ENCODE data around the gene KCNJ6. TPM values are rescaled to one million over a fixed set of nuclear protein-coding genes. Genes with fewer than 3 reads are reported as not detected.
A peak's percentile ranks its signal among the peaks of the same experiment; 100 is the strongest.

The KCNJ6 gene
- total and polyA plus RNA-seq, 10 of the 15 experiments (the other 5 are each of a cell fraction or from before 2014, with no cell fraction given) = 0.03 to 0.07 (median 0.04) TPM; not detected in 7

DNA sequence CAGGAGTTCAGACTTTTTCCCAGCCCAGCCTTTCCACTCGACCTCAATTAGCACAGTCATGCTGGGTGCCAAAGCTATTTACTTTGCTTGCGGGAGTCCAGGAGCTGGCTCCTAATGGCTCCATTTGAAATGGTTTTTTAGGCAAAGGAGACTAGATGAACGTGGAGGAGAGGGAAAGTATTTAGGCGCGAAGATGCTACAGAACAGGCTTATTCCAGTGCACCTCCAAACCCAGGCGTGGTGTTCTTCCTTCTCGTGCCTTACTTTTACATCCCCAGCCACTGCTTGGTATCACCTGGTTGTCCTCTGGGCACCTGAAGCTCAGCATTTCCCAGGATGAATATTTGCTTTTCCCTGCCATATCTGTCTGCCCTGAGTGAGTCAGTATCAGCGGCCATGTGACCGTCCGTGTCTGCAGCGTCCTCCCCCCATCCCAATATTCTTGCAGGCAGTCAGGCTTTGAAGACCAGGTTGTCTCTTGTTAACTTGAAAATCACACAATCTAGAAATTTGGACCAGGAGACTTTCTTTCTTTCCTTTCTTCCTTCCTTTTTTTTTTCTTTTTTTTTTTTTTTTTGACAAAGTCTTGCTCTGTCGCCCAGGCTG is 351.2 kb downstream of the KCNJ6 start (continued):
- no peak for TF ChIP-seq ZZZ3 (IDR thresholded peaks at IDR 0.05; ENCODE audit: control insufficient read depth, insufficient read length, low read depth)

DNA sequence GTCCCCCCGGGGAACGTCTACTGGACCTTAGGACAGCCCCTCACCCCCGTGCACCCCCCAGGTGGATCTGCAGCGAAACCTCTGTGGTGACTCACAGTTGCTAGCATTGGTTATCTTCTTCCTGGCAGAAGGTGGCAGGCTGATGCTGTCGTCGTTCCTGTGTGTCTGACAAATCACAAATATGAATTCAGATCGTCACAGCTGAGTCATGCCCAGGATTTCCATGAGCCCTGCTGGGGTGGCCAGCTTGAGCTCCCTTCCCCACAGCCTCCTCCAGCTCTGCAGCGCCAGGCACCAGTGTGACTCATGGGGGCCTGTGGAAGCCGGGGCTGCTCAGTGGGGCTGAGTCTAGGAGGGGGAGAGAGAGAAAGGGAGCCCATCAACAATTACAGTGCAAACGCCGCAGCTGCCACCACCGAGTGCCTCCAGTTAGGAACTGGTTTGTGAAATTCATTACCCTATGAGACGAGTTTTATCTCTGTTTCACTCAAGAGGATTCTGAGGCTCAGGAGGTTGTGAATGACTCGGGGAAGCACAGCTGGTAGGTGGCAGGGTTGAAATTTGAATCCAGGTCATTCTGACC is 351.8 kb downstream of the KCNJ6 start:
- Histone ChIP-seq H2AFZ (ENCODE audit: control insufficient read depth, low read depth, low read length) (peak overlapping the region; percentile 92), H3K27me3 (replicated peaks in 1 of 2; ENCODE audit: control insufficient read depth in 2 of 2, insufficient read depth in 2 of 2, low read length in 1 of 2) (no peaks in the 10 kb centered on the region), H3K9me3 (replicated peaks; ENCODE audit: control insufficient read depth, insufficient read depth, low read length) (no peaks in the 10 kb centered on the region; the same call in 2 of the 3 replicates), H3K9ac (ENCODE audit: control insufficient read depth, insufficient read depth, low read length) (peak overlapping the region; percentile 71), H3K4me2 (ENCODE audit: control insufficient read depth, insufficient read depth) (peak overlapping the region; percentile 86), H3K79me2 (ENCODE audit: control insufficient read depth, insufficient read depth, low read length) (peaks cover 6% of the 10 kb centered on the region; the same call in 1 of the 2 replicates), H3K36me3 (ENCODE audit: control insufficient read depth in 2 of 2, insufficient read depth in 2 of 2, low read length in 1 of 2) (no peaks in the 10 kb centered on the region), H3K4me1 (ENCODE audit: control insufficient read depth, insufficient read depth, low read length) (peaks cover 17% of the 10 kb centered on the region), H4K20me1 (ENCODE audit: control insufficient read depth, insufficient read depth) (no peaks in the 10 kb centered on the region), H3K27ac (ENCODE audit: control insufficient read depth, insufficient read depth) (peak overlapping the region; percentile 30; the same call in 1 of the 2 replicates), H3K4me3 (peak overlapping the region; percentile 76)
- BruUV-seq (replicated peaks) = no TSS peak
- ATAC-seq (peak; percentile 73), DNase-seq (ENCODE audit: low read depth, low spot score) (peak; percentile 58), FAIRE-seq (peak; percentile 69)
- ChIA-PET CTCF (interaction anchor here (0.7 to 2.7 kb wide), 33 partner anchors 9 to 708 kb away, joined by 3 to 46 read pairs (median 4); no protein-coding TSS in a partner anchor), POLR2A (interaction anchor here (0.5 to 2.5 kb wide), 9 partner anchors 11 to 297 kb away, joined by 3 to 9 read pairs (median 3); partner anchors contain the start of genes DYRK1A and VPS26C), RAD21 (ENCODE audit: unreplicated experiment) (interaction anchor here (0.6 to 2.1 kb wide), 23 partner anchors 9 to 398 kb away, joined by 3 to 17 read pairs (median 4); no protein-coding TSS in a partner anchor), SMC1A (ENCODE audit: uncharacterized antibody, unreplicated experiment) (interaction anchor here (0.6 to 2.2 kb wide), 12 partner anchors 34 to 577 kb away, joined by 3 to 9 read pairs (median 4); no protein-coding TSS in a partner anchor)
- in situ Hi-C loops (cut with MboI) (no loop called here), intact Hi-C loops (cut with micrococcal nuclease; ENCODE audit: unreplicated experiment) (loop anchor here (5.0 kb wide), 1 partner anchor 68 kb away; no protein-coding TSS in a partner anchor)
- 1% methylated on average over 14 of the region's 14 CpGs for whole genome bisulfite sequencing (ENCODE audit: insufficient coverage, insufficient replicate concordance, low lambda C conversion rate, missing lambda C conversion rate)
- TF ChIP-seq KDM1A (IDR thresholded peaks at IDR 0.05; ENCODE audit: borderline replicate concordance) = no peak
- no peak for TF ChIP-seq RELA (IDR thresholded peaks at IDR 0.05; ENCODE audit: borderline replicate concordance, partially characterized antibody)
- no peak for TF ChIP-seq EZH2 (IDR thresholded peaks at IDR 0.05; ENCODE audit: borderline replicate concordance, control insufficient read depth, low read depth, low read length)
- TF ChIP-seq CREM (IDR thresholded peaks at IDR 0.05; ENCODE audit: low read depth) = peak; percentile 70
- TF ChIP-seq, protein P1, sequence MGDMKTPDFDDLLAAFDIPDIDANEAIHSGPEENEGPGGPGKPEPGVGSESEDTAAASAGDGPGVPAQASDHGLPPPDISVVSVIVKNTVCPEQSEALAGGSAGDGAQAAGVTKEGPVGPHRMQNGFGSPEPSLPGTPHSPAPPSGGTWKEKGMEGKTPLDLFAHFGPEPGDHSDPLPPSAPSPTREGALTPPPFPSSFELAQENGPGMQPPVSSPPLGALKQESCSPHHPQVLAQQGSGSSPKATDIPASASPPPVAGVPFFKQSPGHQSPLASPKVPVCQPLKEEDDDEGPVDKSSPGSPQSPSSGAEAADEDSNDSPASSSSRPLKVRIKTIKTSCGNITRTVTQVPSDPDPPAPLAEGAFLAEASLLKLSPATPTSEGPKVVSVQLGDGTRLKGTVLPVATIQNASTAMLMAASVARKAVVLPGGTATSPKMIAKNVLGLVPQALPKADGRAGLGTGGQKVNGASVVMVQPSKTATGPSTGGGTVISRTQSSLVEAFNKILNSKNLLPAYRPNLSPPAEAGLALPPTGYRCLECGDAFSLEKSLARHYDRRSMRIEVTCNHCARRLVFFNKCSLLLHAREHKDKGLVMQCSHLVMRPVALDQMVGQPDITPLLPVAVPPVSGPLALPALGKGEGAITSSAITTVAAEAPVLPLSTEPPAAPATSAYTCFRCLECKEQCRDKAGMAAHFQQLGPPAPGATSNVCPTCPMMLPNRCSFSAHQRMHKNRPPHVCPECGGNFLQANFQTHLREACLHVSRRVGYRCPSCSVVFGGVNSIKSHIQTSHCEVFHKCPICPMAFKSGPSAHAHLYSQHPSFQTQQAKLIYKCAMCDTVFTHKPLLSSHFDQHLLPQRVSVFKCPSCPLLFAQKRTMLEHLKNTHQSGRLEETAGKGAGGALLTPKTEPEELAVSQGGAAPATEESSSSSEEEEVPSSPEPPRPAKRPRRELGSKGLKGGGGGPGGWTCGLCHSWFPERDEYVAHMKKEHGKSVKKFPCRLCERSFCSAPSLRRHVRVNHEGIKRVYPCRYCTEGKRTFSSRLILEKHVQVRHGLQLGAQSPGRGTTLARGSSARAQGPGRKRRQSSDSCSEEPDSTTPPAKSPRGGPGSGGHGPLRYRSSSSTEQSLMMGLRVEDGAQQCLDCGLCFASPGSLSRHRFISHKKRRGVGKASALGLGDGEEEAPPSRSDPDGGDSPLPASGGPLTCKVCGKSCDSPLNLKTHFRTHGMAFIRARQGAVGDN (IDR thresholded peaks at IDR 0.05) = 0 out of 2 replicates have a peak, but pooled peaks have one; percentile 3
- TF ChIP-seq TCF3 (IDR thresholded peaks at IDR 0.05; ENCODE audit: borderline replicate concordance, insufficient read depth, low read depth, low read length) = no peak
- peak; percentile 76 for TF ChIP-seq CREB1 (IDR thresholded peaks at IDR 0.05; ENCODE audit: low read depth)
- no peak for TF ChIP-seq LARP7 (IDR thresholded peaks at IDR 0.05)
- TF ChIP-seq RAD21 (IDR thresholded peaks at IDR 0.05; ENCODE audit: insufficient read depth, low read depth, low read length) = peak; percentile 38; the same call in 1 of the 2 replicates
- no peak for TF ChIP-seq EED (IDR thresholded peaks at IDR 0.05; ENCODE audit: low read depth)
- no peak for TF ChIP-seq PAX5 (IDR thresholded peaks at IDR 0.05; ENCODE audit: borderline replicate concordance, low read depth, low read length)
- TF ChIP-seq HCFC1 (IDR thresholded peaks at IDR 0.05; ENCODE audit: low read length) = no peak; the same call in 1 of the 2 replicates
- TF ChIP-seq YY1 (IDR thresholded peaks at IDR 0.05; ENCODE audit: low read depth, low read length) = no peak; the same call in 1 of the 2 replicates
- peak; percentile 37; the same call in 1 of the 2 replicates for TF ChIP-seq RFX5 (IDR thresholded peaks at IDR 0.05; ENCODE audit: low read depth, low read length)
- TF ChIP-seq SMAD1 (IDR thresholded peaks at IDR 0.05; ENCODE audit: low read depth, partially characterized antibody) = no peak
- peak; percentile 45; the same call in 1 of the 2 replicates for TF ChIP-seq ATF7 (IDR thresholded peaks at IDR 0.05; ENCODE audit: low read depth)

Data from GM12878 (cell line).